HepG2 (cell line): ENCODE results near the gene MSMO1. TPM values are rescaled to one million over a fixed set of nuclear protein-coding genes. Genes with fewer than 3 reads are reported as not detected.

ENCODE experiments used
- EEA1 ChIP-seq: sonication (generic); formaldehyde crosslinking; IDR thresholded peaks from 2 replicates; pipeline ENCODE4 v1.5.1; 2020; ENCODE audit warnings: mild to moderate bottlenecking, missing genetic modification reagents, borderline replicate concordance
- FOSL1 ChIP-seq: sonication (generic); formaldehyde crosslinking; IDR thresholded peaks from 2 replicates; pipeline ENCODE4 v1.9.0; 2021; ENCODE audit warnings: missing genetic modification reagents, borderline replicate concordance
- FOSL2 ChIP-seq: sonication (generic); formaldehyde crosslinking; IDR thresholded peaks from 2 replicates; pipeline ENCODE4 v1.4.0; 2020; ENCODE audit warnings: missing genetic modification reagents
- HNRNPH1 ChIP-seq: fragments of 200-400 bp; formaldehyde crosslinking; optimal IDR thresholded peaks from 2 replicates; pipeline ENCODE3; 2017; ENCODE audit warnings: mild to moderate bottlenecking, low read depth, low read length
- HNRNPLL ChIP-seq: fragments of 200-400 bp; formaldehyde crosslinking; IDR thresholded peaks from 2 replicates; pipeline ENCODE4 v1.6.1; 2017; ENCODE audit warnings: mild to moderate bottlenecking, low read depth, low read length; ENCODE audit not compliant: poor library complexity, severe bottlenecking
- KDM1A ChIP-seq: IDR thresholded peaks from 2 replicates; pipeline ENCODE4 v1.6.1; 2016; ENCODE audit warnings: missing compliant biosample characterization
- KDM4B ChIP-seq: sonication (generic); formaldehyde crosslinking; IDR thresholded peaks from 2 replicates; pipeline ENCODE4 v1.4.0; 2020; ENCODE audit warnings: missing genetic modification reagents
- KIAA2018 ChIP-seq: sonication (generic); formaldehyde crosslinking; IDR thresholded peaks from 2 replicates; pipeline ENCODE4 v1.5.0; 2020; ENCODE audit warnings: mild to moderate bottlenecking, missing genetic modification reagents, borderline replicate concordance
- MLX ChIP-seq: IDR thresholded peaks from 2 replicates; pipeline ENCODE4 v1.6.1; 2016
- SP140L ChIP-seq: sonication (generic); formaldehyde crosslinking; IDR thresholded peaks from 2 replicates; pipeline ENCODE4 v1.4.0; 2020; ENCODE audit warnings: missing genetic modification reagents, borderline replicate concordance
- TRIM24 ChIP-seq: sonication (generic); formaldehyde crosslinking; IDR thresholded peaks from 2 replicates; pipeline ENCODE4 v1.8.0; 2022; ENCODE audit warnings: mild to moderate bottlenecking, missing genetic modification reagents
- U2AF2 ChIP-seq: fragments of 200-400 bp; formaldehyde crosslinking; IDR thresholded peaks from 2 replicates; pipeline ENCODE4 v1.6.1; 2017; ENCODE audit warnings: low read depth, mild to moderate bottlenecking, low read length
- ZFP36 ChIP-seq: fragments of 150-350 bp; IDR thresholded peaks from 2 replicates; pipeline ENCODE4 v1.6.1; 2018; ENCODE audit warnings: borderline replicate concordance, low read length, low read depth; ENCODE audit not compliant: partially characterized antibody
- ZIK1 ChIP-seq: sonication (generic); formaldehyde crosslinking; IDR thresholded peaks from 2 replicates; pipeline ENCODE4 v1.5.0; 2020; ENCODE audit warnings: mild to moderate bottlenecking, low read depth, missing genetic modification reagents, borderline replicate concordance
- ZNF20 ChIP-seq: sonication (generic); formaldehyde crosslinking; IDR thresholded peaks from 2 replicates; pipeline ENCODE4 v1.4.0; 2020; ENCODE audit warnings: mild to moderate bottlenecking, moderate library complexity, missing genetic modification reagents
- ZNF687 ChIP-seq: sonication (generic); formaldehyde crosslinking; IDR thresholded peaks from 2 replicates; pipeline ENCODE4 v1.5.1; 2020; ENCODE audit warnings: mild to moderate bottlenecking, missing genetic modification reagents, moderate library complexity
- polyA plus RNA-seq, 8 experiments: library from polyadenylated mRNA; depleted of rRNA in 3 of 8; stranded (reverse) in 7 of 8; unstranded in 1 of 8; fragments of >200 nt; fragmentation: Illumina TruSeq in 4 of 8; extraction: Trizol in 4 of 8; gene quantifications; 2 replicates each; pipeline versions ENCODE4 v1.2.1 to v1.2.3, GENCODE V29; 2011 to 2016; ENCODE audit warnings: low read depth in 4 of 8, missing spikeins in 1 of 8, mixed read lengths in 1 of 8; ENCODE audit not compliant: insufficient read depth in 1 of 8
- total RNA-seq, 5 experiments: library from RNA; depleted of rRNA; stranded (reverse); fragments of >200 nt; fragmentation: Illumina TruSeq; extraction: Trizol; gene quantifications; 2 replicates each; pipeline ENCODE4 v1.2.3, GENCODE V29; 2016; ENCODE audit warnings: low read depth in 1 of 5

MSMO1 gene
- total and polyA plus RNA-seq, 2 of the 13 experiments (the other 11 are each of a cell fraction or from before 2014, with no cell fraction given), result 98.1 to 216 TPM

DNA sequence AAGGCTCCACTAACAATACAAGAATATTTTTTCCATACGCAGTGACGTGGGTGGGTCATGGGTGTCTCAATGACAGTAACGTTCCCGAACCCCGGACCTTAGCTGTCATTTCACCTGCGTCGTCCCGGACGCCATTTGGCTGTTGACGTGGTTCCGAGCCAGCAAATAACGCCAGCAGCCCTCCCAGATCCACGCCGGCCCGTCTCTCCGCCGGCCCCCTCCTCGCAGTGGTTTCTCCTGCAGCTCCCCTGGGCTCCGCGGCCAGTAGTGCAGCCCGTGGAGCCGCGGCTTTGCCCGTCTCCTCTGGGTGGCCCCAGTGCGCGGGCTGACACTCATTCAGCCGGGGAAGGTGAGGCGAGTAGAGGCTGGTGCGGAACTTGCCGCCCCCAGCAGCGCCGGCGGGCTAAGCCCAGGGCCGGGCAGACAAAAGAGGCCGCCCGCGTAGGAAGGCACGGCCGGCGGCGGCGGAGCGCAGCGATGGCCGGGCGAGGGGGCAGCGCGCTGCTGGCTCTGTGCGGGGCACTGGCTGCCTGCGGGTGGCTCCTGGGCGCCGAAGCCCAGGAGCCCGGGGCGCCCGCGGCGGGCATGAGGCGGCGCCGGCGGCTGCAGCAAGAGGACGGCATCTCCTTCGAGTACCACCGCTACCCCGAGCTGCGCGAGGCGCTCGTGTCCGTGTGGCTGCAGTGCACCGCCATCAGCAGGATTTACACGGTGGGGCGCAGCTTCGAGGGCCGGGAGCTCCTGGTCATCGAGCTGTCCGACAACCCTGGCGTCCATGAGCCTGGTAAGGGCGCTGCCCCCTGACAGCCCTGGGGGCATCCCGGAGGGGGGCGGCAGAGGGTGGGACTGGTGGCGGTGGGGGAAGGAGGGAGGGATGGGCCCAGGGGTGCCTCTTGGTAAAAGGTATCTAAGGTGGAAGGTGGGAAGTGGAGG, 51.5 kb downstream of the MSMO1 start, which contains the start of gene CPE (continued):
- no peak for TF ChIP-seq KIAA2018 (CRISPR knock-in tag)
- no peak for TF ChIP-seq U2AF2
- no peak for TF ChIP-seq EEA1 (CRISPR knock-in tag)
- no peak for TF ChIP-seq HNRNPH1
- TF ChIP-seq FOSL1, result no peak
- TF ChIP-seq MLX (CRISPR knock-in tag), result no peak
- no peak for TF ChIP-seq ZNF20
- no peak for TF ChIP-seq TRIM24 (CRISPR knock-in tag)
- peak; percentile 63 for TF ChIP-seq FOSL2 (CRISPR knock-in tag)
- peak; percentile 85 for TF ChIP-seq HNRNPLL
- no peak for TF ChIP-seq SP140L
- TF ChIP-seq ZFP36, result no peak
- 0 out of 2 replicates have a peak, but pooled peaks have one; percentile 53 for TF ChIP-seq ZIK1 (CRISPR knock-in tag)
- 0 out of 2 replicates have a peak, but pooled peaks have one; percentile 56 for TF ChIP-seq KDM4B (CRISPR knock-in tag)
- no peak for TF ChIP-seq KDM1A (CRISPR knock-in tag)
- TF ChIP-seq ZNF687 (CRISPR knock-in tag), result peak; percentile 96
